H9 (cell line): ENCODE data around the gene IDH3B. TPM values are rescaled to one million over a fixed set of nuclear protein-coding genes. Genes with fewer than 3 reads are reported as not detected.
A peak's percentile ranks its signal among the peaks of the same experiment; 100 is the strongest.

Experiments
- DNase-seq: peaks from one replicate; pipeline ENCODE4 v3.0.0-alpha.2; 2017
- H2AFZ ChIP-seq: one replicate; pipeline ENCODE4 v1.6.1; 2013; ENCODE audit warnings: mild to moderate bottlenecking, low read length, control low read depth, moderate library complexity
- H2AK5ac ChIP-seq: 2 replicates; pipeline ENCODE4 v1.6.1; 2013; ENCODE audit warnings: low read length, control low read depth, mixed read lengths; ENCODE audit not compliant: insufficient read length
- H2BK120ac ChIP-seq: one replicate; pipeline ENCODE4 v1.6.1; 2013; ENCODE audit warnings: low read depth, mild to moderate bottlenecking, low read length, control low read depth, inconsistent platforms; ENCODE audit not compliant: poor library complexity, severe bottlenecking
- H2BK12ac ChIP-seq: 2 replicates; pipeline ENCODE4 v1.6.1; 2013; ENCODE audit warnings: low read length, control low read depth, mixed read lengths, low read depth; ENCODE audit not compliant: insufficient read length
- H2BK15ac ChIP-seq: 2 replicates; pipeline ENCODE4 v1.6.1; 2013; ENCODE audit warnings: low read depth, low read length, control low read depth
- H2BK20ac ChIP-seq: one replicate; pipeline ENCODE4 v1.6.1; 2013; ENCODE audit warnings: low read depth, mild to moderate bottlenecking, low read length, control low read depth, inconsistent platforms; ENCODE audit not compliant: poor library complexity, severe bottlenecking
- H2BK5ac ChIP-seq: 2 replicates; pipeline ENCODE4 v1.6.1; 2013; ENCODE audit warnings: low read length, control low read depth, mixed read lengths; ENCODE audit not compliant: insufficient read length
- H3K14ac ChIP-seq: 2 replicates; pipeline ENCODE4 v1.6.1; 2013; ENCODE audit warnings: low read length, control low read depth; ENCODE audit not compliant: insufficient read depth
- H3K18ac ChIP-seq: 2 replicates; pipeline ENCODE4 v1.6.1; 2013; ENCODE audit warnings: low read depth, mild to moderate bottlenecking, mixed read lengths, low read length, control low read depth; ENCODE audit not compliant: insufficient read length
- H3K23ac ChIP-seq: 2 replicates; pipeline ENCODE4 v1.6.1; 2013; ENCODE audit warnings: low read length, control low read depth, mixed read lengths, low read depth; ENCODE audit not compliant: insufficient read length
- H3K23me2 ChIP-seq: 2 replicates; pipeline ENCODE4 v1.6.1; 2013; ENCODE audit warnings: low read depth, mild to moderate bottlenecking, mixed read lengths, low read length, control low read depth; ENCODE audit not compliant: insufficient read length, poor library complexity, severe bottlenecking
- H3K27ac ChIP-seq: 2 replicates; pipeline ENCODE4 v1.5.1; 2013; ENCODE audit warnings: low read length, control low read depth, mixed read lengths, low read depth; ENCODE audit not compliant: insufficient read length
- H3K27me3 ChIP-seq: 2 replicates; pipeline ENCODE4 v1.6.1; 2013; ENCODE audit warnings: low read length, control low read depth, inconsistent platforms; ENCODE audit not compliant: insufficient read depth
- H3K4ac ChIP-seq: 2 replicates; pipeline ENCODE4 v1.6.1; 2013; ENCODE audit warnings: low read depth, mild to moderate bottlenecking, control low read depth, inconsistent platforms, low read length, moderate library complexity
- H3K4me1 ChIP-seq: 2 replicates; pipeline ENCODE4 v1.6.1; 2013; ENCODE audit warnings: low read length, control low read depth, inconsistent platforms; ENCODE audit not compliant: insufficient read depth
- H3K4me2 ChIP-seq: 2 replicates; pipeline ENCODE4 v1.6.1; 2013; ENCODE audit warnings: low read length, control low read depth, mixed read lengths; ENCODE audit not compliant: insufficient read length, insufficient read depth
- H3K56ac ChIP-seq: 2 replicates; pipeline ENCODE4 v1.6.1; 2013; ENCODE audit warnings: low read depth, mild to moderate bottlenecking, mixed read lengths, low read length, control low read depth; ENCODE audit not compliant: insufficient read length
- H3K79me1 ChIP-seq: 2 replicates; pipeline ENCODE4 v1.6.1; 2013; ENCODE audit warnings: low read depth, mild to moderate bottlenecking, moderate library complexity, low read length, control low read depth, inconsistent platforms; ENCODE audit not compliant: insufficient read depth, poor library complexity, severe bottlenecking
- H3K79me2 ChIP-seq: 2 replicates; pipeline ENCODE4 v1.6.1; 2013; ENCODE audit warnings: low read length, control low read depth, inconsistent platforms; ENCODE audit not compliant: insufficient read depth
- H3K9ac ChIP-seq: 2 replicates; pipeline ENCODE4 v1.6.1; 2013; ENCODE audit warnings: low read length, control low read depth, mixed read lengths; ENCODE audit not compliant: insufficient read length; ENCODE audit errors: extremely low read depth
- H3K9me3 ChIP-seq: one replicate; pipeline ENCODE4 v1.6.1; 2013; ENCODE audit warnings: low read depth, low read length, inconsistent platforms; ENCODE audit not compliant: control insufficient read depth
- H3T11ph ChIP-seq: one replicate; pipeline ENCODE4 v1.6.1; 2013; ENCODE audit warnings: mild to moderate bottlenecking, low read length, control low read depth, inconsistent platforms
- H4K20me1 ChIP-seq: one replicate; pipeline ENCODE4 v1.6.1; 2013; ENCODE audit not compliant: control insufficient read depth, insufficient read length, insufficient read depth
- H4K5ac ChIP-seq: 2 replicates; pipeline ENCODE4 v1.6.1; 2013; ENCODE audit warnings: low read depth, mild to moderate bottlenecking, mixed read lengths, low read length, control low read depth; ENCODE audit not compliant: insufficient read length
- H4K8ac ChIP-seq: replicated peaks from 2 replicates; pipeline ENCODE4 v1.6.1; 2013; ENCODE audit warnings: low read length, control low read depth, mixed read lengths, low read depth; ENCODE audit not compliant: insufficient read length
- H4K91ac ChIP-seq: 2 replicates; pipeline ENCODE4 v1.6.1; 2013; ENCODE audit warnings: low read depth, mild to moderate bottlenecking, moderate library complexity, mixed read lengths, low read length, control low read depth; ENCODE audit not compliant: insufficient read length
- H3K27ac Mint-ChIP-seq, 3 experiments: 2 replicates in 2 of 3; 3 replicates in 1 of 3; pipeline ENCODE4 v1.8.0; 2020 to 2021; ENCODE audit warnings: mixed read lengths in 3 of 3, mild to moderate bottlenecking in 1 of 3, moderate library complexity in 1 of 3
- H3K27me3 Mint-ChIP-seq: 2 replicates; pipeline ENCODE4 v1.8.0; 2021; ENCODE audit warnings: low read depth, mild to moderate bottlenecking, moderate library complexity, mixed read lengths
- H3K36me3 Mint-ChIP-seq, 3 experiments: 2 replicates in 2 of 3; 3 replicates in 1 of 3; pipeline ENCODE4 v1.8.0; 2020 to 2021; ENCODE audit warnings: low read depth in 3 of 3, mixed read lengths in 3 of 3; ENCODE audit not compliant: insufficient read depth in 1 of 3
- H3K4me1 Mint-ChIP-seq, 2 experiments: 2 replicates each; pipeline ENCODE4 v1.8.0; 2020; ENCODE audit warnings: mixed read lengths in 2 of 2
- H3K4me3 Mint-ChIP-seq, 2 experiments: 2 replicates in 1 of 2; 3 replicates in 1 of 2; pipeline ENCODE4 v1.8.0; 2020 to 2021; ENCODE audit warnings: mild to moderate bottlenecking in 2 of 2, mixed read lengths in 2 of 2, moderate library complexity in 1 of 2
- H3K9me3 Mint-ChIP-seq, 2 experiments: 2 replicates in 1 of 2; 3 replicates in 1 of 2; pipeline ENCODE4 v1.8.0; 2020; ENCODE audit warnings: mild to moderate bottlenecking in 2 of 2, mixed read lengths in 2 of 2, moderate library complexity in 1 of 2
- CTCF ChIP-seq: fragments of 200-600 bp; sonication (generic); conservative IDR thresholded peaks from 3 replicates; pipeline ENCODE4 v1.8.0; 2021; ENCODE audit warnings: antibody characterized with exemption, mild to moderate bottlenecking
- WGBS: extraction: QIAGEN DNeasy Blood & Tissue Kit; methylation state at CpG from one replicate; pipeline ENCODE4 v1.1.7; 2013; ENCODE audit warnings: missing lambda C conversion rate, low lambda C conversion rate, mixed read lengths; ENCODE audit not compliant: insufficient read length; ENCODE audit errors: extremely low coverage; 5-methylcytosine and 5-hydroxymethylcytosine counted together
- total RNA-seq: library from RNA; stranded (reverse); gene quantifications from 2 replicates; pipeline ENCODE4 v1.2.1, GENCODE V29; 2021

Gene IDH3B
- total RNA-seq, 1 experiment from 2014 or later, result 114 TPM

GRCh38 chr20:2700913-2701620, 37.1 kb upstream of the IDH3B start:
- no peak overlapping the region for H3K23ac ChIP-seq
- Mint-ChIP-seq H3K36me3 (no peaks in the 10 kb centered on the region; a peak in 1 of 7 replicates), H3K27ac (no peak overlapping the region; a peak in 1 of 7 replicates), H3K4me3 (0 out of 5 replicates have a peak overlapping the region, but pooled peaks of 1 of the 2 experiments have one; percentile 62), H3K27me3 (peaks cover 94% of the 10 kb centered on the region), H3K4me1 (peaks cover 29 to 41% of the 10 kb centered on the region in 2 experiments), H3K9me3 (no peaks in the 10 kb centered on the region)
- no peaks in the 10 kb centered on the region for H3K23me2 ChIP-seq
- no peaks in the 10 kb centered on the region for H3K79me2 ChIP-seq
- H2AFZ ChIP-seq, result no peak overlapping the region
- no peak overlapping the region for H3K56ac ChIP-seq
- H2BK15ac ChIP-seq, result no peak overlapping the region
- H3K9ac ChIP-seq, result no peak overlapping the region
- no peak for TF ChIP-seq CTCF
- no peak overlapping the region for H3K18ac ChIP-seq
- no peak overlapping the region for H3K14ac ChIP-seq
- H4K5ac ChIP-seq, result no peak overlapping the region
- no peak for DNase-seq
- H3K27me3 ChIP-seq, result peaks cover 10% of the 10 kb centered on the region; the same call in 1 of the 2 replicates
- H4K20me1 ChIP-seq, result no peaks in the 10 kb centered on the region
- H2BK120ac ChIP-seq, result no peak overlapping the region
- H4K91ac ChIP-seq, result no peak overlapping the region
- H2BK20ac ChIP-seq, result no peak overlapping the region
- no peak overlapping the region for H4K8ac ChIP-seq
- no peak overlapping the region for H3K27ac ChIP-seq
- no peak overlapping the region for H3T11ph ChIP-seq
- H3K79me1 ChIP-seq, result no peaks in the 10 kb centered on the region
- H3K4me1 ChIP-seq, result peaks cover 2% of the 10 kb centered on the region; the same call in 1 of the 2 replicates
- H3K4ac ChIP-seq, result no peak overlapping the region
- no peak overlapping the region for H2BK5ac ChIP-seq
- H2AK5ac ChIP-seq, result no peak overlapping the region
- H3K9me3 ChIP-seq, result no peaks in the 10 kb centered on the region
- peak overlapping the region; percentile 5 for H3K4me2 ChIP-seq
- H2BK12ac ChIP-seq, result no peak overlapping the region
- WGBS, result no CpG with 5 or more reads among the region's 9 CpGs
